GM19467 (cell line): Measurements from ENCODE around the gene MAT1A.
"Not testable (repeated sequence)": the region's sequence is repeated elsewhere in the genome, so short reads cannot be mapped to it uniquely, and the experiment has no call there.

Source experiments
- ATAC-seq: cut with Tn5 transposase; IDR thresholded peaks from one replicate; pipeline ENCODE4 v1.9.1; 2021; ENCODE audit warnings: mild to moderate bottlenecking, moderate library complexity; ENCODE audit not compliant: unreplicated experiment

The MAT1A gene

GRCh38 chr10:80289451-80290287, at the start of gene MAT1A:
Gene MAT1A (minus strand): TSS chr10:80289658. CDS start chr10:80289423, 235 bp downstream.
- ATAC-seq, result no peak

- no peak for ATAC-seq
Measured at GRCh38 chr10:80333983-80334382, 44.5 kb upstream of the MAT1A start.

- ATAC-seq, result no peak
Measured at GRCh38 chr10:80324891-80325364, 35.5 kb upstream of the MAT1A start.

GRCh38 chr10:80324086-80324485, 34.6 kb upstream of the MAT1A start:
- ATAC-seq, result no peak

GRCh38 chr10:80323311-80323710, 33.9 kb upstream of the MAT1A start:
- no peak for ATAC-seq

- ATAC-seq, result no peak
Measured at GRCh38 chr10:80322711-80323110, 33.3 kb upstream of the MAT1A start.

GRCh38 chr10:80322158-80322557, 32.7 kb upstream of the MAT1A start:
- ATAC-seq, result no peak

- ATAC-seq, result no peak
Measured at GRCh38 chr10:80321183-80321582, 31.7 kb upstream of the MAT1A start.

GRCh38 chr10:80320377-80320776, 30.9 kb upstream of the MAT1A start:
- ATAC-seq, result no peak

GRCh38 chr10:80319725-80320290, 30.4 kb upstream of the MAT1A start:
- ATAC-seq, result no peak

GRCh38 chr10:80319318-80319717, 29.9 kb upstream of the MAT1A start:
- no peak for ATAC-seq

- ATAC-seq, result no peak
Measured at GRCh38 chr10:80318742-80319141, 29.3 kb upstream of the MAT1A start.

GRCh38 chr10:80315391-80315790, 25.9 kb upstream of the MAT1A start:
- ATAC-seq, result no peak

- ATAC-seq, result no peak
Measured at GRCh38 chr10:80313523-80313922, 24.1 kb upstream of the MAT1A start.

GRCh38 chr10:80305989-80306388, 16.5 kb upstream of the MAT1A start:
- ATAC-seq, result not testable (repeated sequence)

- ATAC-seq, result no peak
Measured at GRCh38 chr10:80296942-80297341, 7.5 kb upstream of the MAT1A start.

GRCh38 chr10:80292607-80293239, 3.3 kb upstream of the MAT1A start:
- ATAC-seq, result no peak

GRCh38 chr10:80290474-80291220, 1.2 kb upstream of the MAT1A start:
- no peak for ATAC-seq

GRCh38 chr10:80288849-80289248, 609 bp downstream of the MAT1A start:
- no peak for ATAC-seq

- no peak for ATAC-seq
Measured at GRCh38 chr10:80284522-80284921, 4.9 kb downstream of the MAT1A start.

GRCh38 chr10:80283536-80284199, 5.8 kb downstream of the MAT1A start:
- ATAC-seq, result no peak
